ENCODE results near the gene ZNF385B. TPM values are rescaled to one million over a fixed set of nuclear protein-coding genes. Genes with fewer than 3 reads are reported as not detected.

ZNF385B gene
- total and polyA plus RNA-seq, 10 of the 15 experiments (the other 5 are each of a cell fraction or from before 2014, with no cell fraction given) = not detected

DNA sequence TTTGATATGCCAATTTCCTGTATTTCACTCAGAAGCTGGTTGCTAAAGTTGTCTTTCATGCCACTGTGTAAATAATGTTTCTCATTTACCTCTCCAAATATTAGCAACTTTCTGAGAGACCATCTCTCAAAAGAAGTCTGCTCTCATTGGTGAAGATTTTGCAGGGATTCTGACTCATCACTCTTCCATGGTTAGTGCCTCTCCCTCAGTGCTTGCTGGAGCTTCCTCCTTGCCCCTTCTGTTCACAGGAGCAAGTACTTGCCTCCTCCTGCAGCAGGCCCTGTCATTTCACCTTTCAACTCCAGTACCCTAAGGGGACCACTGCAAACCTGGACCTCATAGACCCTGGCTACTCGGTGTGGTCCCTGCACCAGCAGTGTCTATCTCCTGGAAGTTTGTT, 168.8 kb downstream of the ZNF385B start:
- no TSS peak for BruUV-seq (replicated peaks)
- DNase-seq (ENCODE audit: low read depth, low spot score) = no peak
- TF ChIP-seq BHLHE40 (IDR thresholded peaks at IDR 0.05; ENCODE audit: borderline replicate concordance in 1 of 2, low read depth in 2 of 2, low read length in 1 of 2) = no peak
- TF ChIP-seq HDAC6 (IDR thresholded peaks at IDR 0.05; ENCODE audit: unreplicated experiment) = no peak
- no peak for TF ChIP-seq REST (IDR thresholded peaks at IDR 0.05; ENCODE audit: low read depth, low read length)
- no peak for TF ChIP-seq CBX3 (IDR thresholded peaks at IDR 0.05; ENCODE audit: borderline replicate concordance, low read depth)
- no peak for TF ChIP-seq CHD4 (IDR thresholded peaks at IDR 0.05)
- TF ChIP-seq SRF (IDR thresholded peaks at IDR 0.05; ENCODE audit: low read depth in 2 of 2, low read length in 2 of 2) = no peak
- TF ChIP-seq CBFB (IDR thresholded peaks at IDR 0.05; ENCODE audit: low read depth) = no peak
- no peak for TF ChIP-seq IRF4 (IDR thresholded peaks at IDR 0.05; ENCODE audit: low read depth, low read length)
- no peak for TF ChIP-seq SKIL (IDR thresholded peaks at IDR 0.05; ENCODE audit: low read depth, poor library complexity, severe bottlenecking)
- TF ChIP-seq TAF1 (IDR thresholded peaks at IDR 0.05; ENCODE audit: borderline replicate concordance, low read depth, low read length) = no peak
- no peak for TF ChIP-seq NR2F1 (conservative IDR thresholded peaks at IDR 0.05)
- TF ChIP-seq PRDM15 (CRISPR knock-in tag; IDR thresholded peaks at IDR 0.05) = no peak
- no peak for TF ChIP-seq POLR2AphosphoS2 (IDR thresholded peaks at IDR 0.05; ENCODE audit: low read depth, low read length)
- no peak for TF ChIP-seq EED (IDR thresholded peaks at IDR 0.05; ENCODE audit: low read depth)

More for the DNA sequence above, 168.8 kb downstream of the ZNF385B start:
- ChIA-PET CTCF (no interaction called here), POLR2A (no interaction called here), RAD21 (ENCODE audit: unreplicated experiment) (no interaction called here), SMC1A (ENCODE audit: uncharacterized antibody, unreplicated experiment) (no interaction called here)
- no peak overlapping the region for H2AFZ ChIP-seq (ENCODE audit: control insufficient read depth, low read depth, low read length)
- H3K27ac ChIP-seq (ENCODE audit: control insufficient read depth, insufficient read depth) = no peak overlapping the region
- intact Hi-C loops (cut with micrococcal nuclease; ENCODE audit: unreplicated experiment) = no loop called here
- H3K4me2 ChIP-seq (ENCODE audit: control insufficient read depth, insufficient read depth) = no peak overlapping the region
- no peaks in the 10 kb centered on the region for H3K27me3 ChIP-seq (replicated peaks in 1 of 2; ENCODE audit: control insufficient read depth in 2 of 2, insufficient read depth in 2 of 2, low read length in 1 of 2)
- FAIRE-seq (no peak), ATAC-seq (no peak)
- H3K9ac ChIP-seq (ENCODE audit: control insufficient read depth, insufficient read depth, low read length) = no peak overlapping the region
- H4K20me1 ChIP-seq (ENCODE audit: control insufficient read depth, insufficient read depth) = no peaks in the 10 kb centered on the region
- 0% methylated on average over 1 of the region's 1 CpG for WGBS (ENCODE audit: insufficient coverage, insufficient replicate concordance, low lambda C conversion rate, missing lambda C conversion rate)
- H3K79me2 ChIP-seq (ENCODE audit: control insufficient read depth, insufficient read depth, low read length) = no peaks in the 10 kb centered on the region
- no peaks in the 10 kb centered on the region for H3K36me3 ChIP-seq (ENCODE audit: control insufficient read depth in 2 of 2, insufficient read depth in 2 of 2, low read length in 1 of 2)
- no peak overlapping the region for H3K4me3 ChIP-seq
- H3K9me3 ChIP-seq (replicated peaks; ENCODE audit: control insufficient read depth, insufficient read depth, low read length) = no peaks in the 10 kb centered on the region
- in situ Hi-C loops (cut with MboI) = no loop called here
- H3K4me1 ChIP-seq (ENCODE audit: control insufficient read depth, insufficient read depth, low read length) = no peaks in the 10 kb centered on the region
